GM21515 (cell line): Measurements from ENCODE around the gene SGCD.

Experiments used
- ATAC-seq: cut with Tn5 transposase; IDR thresholded peaks from one replicate; pipeline ENCODE4 v1.9.1; 2021; ENCODE audit not compliant: unreplicated experiment

The SGCD gene

GRCh38 chr5:156326718-156327259 lies at the start of gene SGCD:
TSS of gene SGCD (plus strand) at chr5:156327164.
- no peak for ATAC-seq

- ATAC-seq = no peak
Measured at GRCh38 chr5:156277290-156277689, 49.7 kb upstream of the SGCD start.

GRCh38 chr5:156295431-156295830 lies 31.5 kb upstream of the SGCD start:
- no peak for ATAC-seq

GRCh38 chr5:156310115-156310514 lies 16.8 kb upstream of the SGCD start:
- no peak for ATAC-seq

GRCh38 chr5:156312897-156313694 lies 13.9 kb upstream of the SGCD start:
- no peak for ATAC-seq

GRCh38 chr5:156314416-156314815 lies 12.5 kb upstream of the SGCD start:
- ATAC-seq = no peak

- ATAC-seq = no peak
Measured at GRCh38 chr5:156322666-156323065, 4.3 kb upstream of the SGCD start.

GRCh38 chr5:156327296-156327695 lies 332 bp downstream of the SGCD start:
- no peak for ATAC-seq

- no peak for ATAC-seq
Measured at GRCh38 chr5:156328161-156328560, 1.2 kb downstream of the SGCD start.

- no peak for ATAC-seq
Measured at GRCh38 chr5:156328766-156329165, 1.8 kb downstream of the SGCD start.

GRCh38 chr5:156329171-156329611 lies 2.2 kb downstream of the SGCD start:
- no peak for ATAC-seq

GRCh38 chr5:156330141-156330870 lies 3.3 kb downstream of the SGCD start:
- ATAC-seq = no peak

- no peak for ATAC-seq
Measured at GRCh38 chr5:156331181-156331580, 4.2 kb downstream of the SGCD start.

GRCh38 chr5:156331845-156332244 lies 4.9 kb downstream of the SGCD start:
- ATAC-seq = no peak

- ATAC-seq = no peak
Measured at GRCh38 chr5:156332245-156332644, 5.3 kb downstream of the SGCD start.

GRCh38 chr5:156339139-156339841 lies 12.3 kb downstream of the SGCD start:
- ATAC-seq = no peak

GRCh38 chr5:156340893-156341292 lies 13.9 kb downstream of the SGCD start:
- no peak for ATAC-seq

GRCh38 chr5:156350256-156350655 lies 23.3 kb downstream of the SGCD start:
- no peak for ATAC-seq

- no peak for ATAC-seq
Measured at GRCh38 chr5:156351423-156351822, 24.5 kb downstream of the SGCD start.

GRCh38 chr5:156354571-156354970 lies 27.6 kb downstream of the SGCD start:
- no peak for ATAC-seq

GRCh38 chr5:156356238-156356637 lies 29.3 kb downstream of the SGCD start:
- peak; percentile 55 for ATAC-seq
